Measurements from ENCODE around the gene ATAD2B. TPM values are rescaled to one million over a fixed set of nuclear protein-coding genes. Genes with fewer than 3 reads are reported as not detected.

The ATAD2B gene
- total RNA-seq, 1 experiment from 2014 or later, result 19.7 TPM

GRCh38 chr2:23705771-23706612 is 220.9 kb downstream of the ATAD2B start:
- intact Hi-C loops (cut with micrococcal nuclease; ENCODE audit: unreplicated experiment), result no loop called here
- CTCF ChIA-PET, result no interaction called here
- Mint-ChIP-seq H3K4me1 (ENCODE audit: low read depth, unreplicated experiment) (no peaks in the 10 kb centered on the region), H3K27ac (ENCODE audit: unreplicated experiment) (no peak overlapping the region), H3K36me3 (ENCODE audit: insufficient read depth, unreplicated experiment) (peaks cover 4% of the 10 kb centered on the region), H3K4me3 (ENCODE audit: low read depth, unreplicated experiment) (no peak overlapping the region), H3K27me3 (ENCODE audit: unreplicated experiment) (no peaks in the 10 kb centered on the region), H3K9me3 (ENCODE audit: low read depth, unreplicated experiment) (no peaks in the 10 kb centered on the region)
- BruUV-seq (replicated peaks), result no TSS peak
- TF ChIP-seq, protein P1, sequence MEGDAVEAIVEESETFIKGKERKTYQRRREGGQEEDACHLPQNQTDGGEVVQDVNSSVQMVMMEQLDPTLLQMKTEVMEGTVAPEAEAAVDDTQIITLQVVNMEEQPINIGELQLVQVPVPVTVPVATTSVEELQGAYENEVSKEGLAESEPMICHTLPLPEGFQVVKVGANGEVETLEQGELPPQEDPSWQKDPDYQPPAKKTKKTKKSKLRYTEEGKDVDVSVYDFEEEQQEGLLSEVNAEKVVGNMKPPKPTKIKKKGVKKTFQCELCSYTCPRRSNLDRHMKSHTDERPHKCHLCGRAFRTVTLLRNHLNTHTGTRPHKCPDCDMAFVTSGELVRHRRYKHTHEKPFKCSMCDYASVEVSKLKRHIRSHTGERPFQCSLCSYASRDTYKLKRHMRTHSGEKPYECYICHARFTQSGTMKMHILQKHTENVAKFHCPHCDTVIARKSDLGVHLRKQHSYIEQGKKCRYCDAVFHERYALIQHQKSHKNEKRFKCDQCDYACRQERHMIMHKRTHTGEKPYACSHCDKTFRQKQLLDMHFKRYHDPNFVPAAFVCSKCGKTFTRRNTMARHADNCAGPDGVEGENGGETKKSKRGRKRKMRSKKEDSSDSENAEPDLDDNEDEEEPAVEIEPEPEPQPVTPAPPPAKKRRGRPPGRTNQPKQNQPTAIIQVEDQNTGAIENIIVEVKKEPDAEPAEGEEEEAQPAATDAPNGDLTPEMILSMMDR (IDR thresholded peaks at IDR 0.05; ENCODE audit: unreplicated experiment), result no peak
- no peak for DNase-seq

- intact Hi-C loops (cut with micrococcal nuclease; ENCODE audit: unreplicated experiment), result no loop called here
- Mint-ChIP-seq H3K27ac (ENCODE audit: unreplicated experiment) (no peak overlapping the region), H3K4me1 (ENCODE audit: low read depth, unreplicated experiment) (no peaks in the 10 kb centered on the region), H3K4me3 (ENCODE audit: low read depth, unreplicated experiment) (no peak overlapping the region), H3K36me3 (ENCODE audit: insufficient read depth, unreplicated experiment) (peaks cover 19% of the 10 kb centered on the region), H3K27me3 (ENCODE audit: unreplicated experiment) (no peaks in the 10 kb centered on the region), H3K9me3 (ENCODE audit: low read depth, unreplicated experiment) (peaks cover 10% of the 10 kb centered on the region)
- CTCF ChIA-PET, result no interaction called here
- TF ChIP-seq, protein P1 (IDR thresholded peaks at IDR 0.05; ENCODE audit: unreplicated experiment), result no peak
- BruUV-seq (replicated peaks), result no TSS peak
- DNase-seq, result no peak
These were observed 223.1 kb downstream of the ATAD2B start for GRCh38 chr2:23703583-23704385.

DNA sequence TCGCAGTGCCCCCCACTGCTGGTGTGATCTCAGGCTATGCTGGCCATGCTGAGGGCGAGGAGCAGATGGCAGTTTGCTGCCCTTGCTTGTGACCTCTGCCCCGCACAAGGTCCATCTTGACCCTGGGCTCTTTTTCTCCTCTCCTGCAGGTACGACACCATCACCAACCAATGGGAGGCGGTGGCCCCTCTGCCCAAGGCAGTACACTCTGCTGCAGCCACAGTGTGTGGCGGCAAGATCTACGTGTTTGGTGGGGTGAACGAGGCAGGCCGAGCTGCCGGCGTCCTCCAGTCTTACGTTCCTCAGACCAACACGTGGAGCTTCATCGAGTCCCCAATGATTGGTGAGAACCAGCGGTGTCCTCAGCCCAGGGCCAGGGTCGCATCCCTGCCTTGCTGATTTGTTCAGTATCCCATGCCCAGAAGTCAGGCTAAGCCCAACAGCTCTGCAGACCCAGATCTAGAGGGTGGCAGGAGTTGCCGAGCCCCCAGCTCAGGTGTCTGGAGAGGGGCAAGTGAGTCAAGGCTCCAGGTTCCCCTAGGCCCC is 223.8 kb downstream of the ATAD2B start:
- H3K27me3 Mint-ChIP-seq (ENCODE audit: unreplicated experiment), result no peaks in the 10 kb centered on the region
- TF ChIP-seq, protein P1 (IDR thresholded peaks at IDR 0.05; ENCODE audit: unreplicated experiment), result no peak

DNA sequence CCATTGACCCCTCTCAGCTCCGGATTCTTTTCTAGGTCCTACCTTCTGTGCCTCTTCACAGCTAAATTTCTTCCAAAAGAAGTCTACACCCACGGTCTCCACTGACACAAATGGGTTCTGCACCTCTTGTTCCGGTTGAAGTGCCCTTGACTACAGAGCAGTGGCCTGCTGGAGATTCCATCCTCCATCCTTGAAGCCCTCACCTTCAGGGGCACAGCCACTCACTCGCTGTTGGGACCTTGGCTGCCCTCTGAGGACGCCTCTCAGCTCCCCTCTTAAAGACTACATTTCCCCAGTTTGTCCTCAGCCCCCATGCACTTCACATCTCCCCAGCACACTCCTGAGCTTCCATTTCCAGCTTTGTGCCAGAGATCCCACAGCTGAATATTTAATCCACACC is 226.3 kb downstream of the ATAD2B start:
- Mint-ChIP-seq H3K27me3 (ENCODE audit: unreplicated experiment) (no peaks in the 10 kb centered on the region), H3K27ac (ENCODE audit: unreplicated experiment) (no peak overlapping the region), H3K9me3 (ENCODE audit: low read depth, unreplicated experiment) (peaks cover 10% of the 10 kb centered on the region), H3K4me3 (ENCODE audit: low read depth, unreplicated experiment) (no peak overlapping the region), H3K36me3 (ENCODE audit: insufficient read depth, unreplicated experiment) (peaks cover 27% of the 10 kb centered on the region), H3K4me1 (ENCODE audit: low read depth, unreplicated experiment) (no peaks in the 10 kb centered on the region)
- intact Hi-C loops (cut with micrococcal nuclease; ENCODE audit: unreplicated experiment), result no loop called here
- DNase-seq, result no peak
- no TSS peak for BruUV-seq (replicated peaks)
- TF ChIP-seq, protein P1 (IDR thresholded peaks at IDR 0.05; ENCODE audit: unreplicated experiment), result no peak
- CTCF ChIA-PET, result no interaction called here

More for the DNA sequence above, 223.8 kb downstream of the ATAD2B start:
- no TSS peak for BruUV-seq (replicated peaks)
- Mint-ChIP-seq H3K9me3 (ENCODE audit: low read depth, unreplicated experiment) (peaks cover 10% of the 10 kb centered on the region), H3K27ac (ENCODE audit: unreplicated experiment) (no peak overlapping the region), H3K36me3 (ENCODE audit: insufficient read depth, unreplicated experiment) (peaks cover 20% of the 10 kb centered on the region), H3K4me1 (ENCODE audit: low read depth, unreplicated experiment) (no peaks in the 10 kb centered on the region), H3K4me3 (ENCODE audit: low read depth, unreplicated experiment) (no peak overlapping the region)
- no peak for DNase-seq
- intact Hi-C loops (cut with micrococcal nuclease; ENCODE audit: unreplicated experiment), result no loop called here
- CTCF ChIA-PET, result no interaction called here

All from Calu3 (cell line).